Kidney (tissue), 14 donors: ENCODE data around the gene ARMC3. TPM values are rescaled to one million over a fixed set of nuclear protein-coding genes. Genes with fewer than 3 reads are reported as not detected.

Experiments
- DNase-seq, 5 donors: peaks; one replicate each; pipeline ENCODE4 v3.0.0-alpha.2; 2013 to 2020
- FAIRE-seq: peaks from 2 replicates; lab custom pipeline; 2012; peaks lifted over from hg19 to GRCh38; lab: Jason Lieb, UNC
- H3K27ac ChIP-seq, 2 donors: one replicate each; pipeline ENCODE4 v1.7.0; 2013; ENCODE audit warnings: low read depth in 2 of 2, low read length in 2 of 2, inconsistent platforms in 1 of 2
- H3K27me3 ChIP-seq: one replicate; pipeline ENCODE4 v1.7.1; 2013; ENCODE audit warnings: low read length, inconsistent platforms; ENCODE audit not compliant: control insufficient read depth, insufficient read depth
- H3K36me3 ChIP-seq, 3 donors: one replicate each; pipeline versions ENCODE4 v1.7.0 to v1.7.1; 2013; ENCODE audit warnings: low read length in 3 of 3, control low read depth in 1 of 3, inconsistent platforms in 1 of 3; ENCODE audit not compliant: insufficient read depth in 3 of 3, control insufficient read depth in 2 of 3
- H3K4me1 ChIP-seq, 3 donors: one replicate each; pipeline versions ENCODE4 v1.7.0 to v1.7.1; 2013; ENCODE audit warnings: low read length in 3 of 3, inconsistent platforms in 1 of 3, low read depth in 1 of 3; ENCODE audit not compliant: control insufficient read depth in 2 of 3, insufficient read depth in 2 of 3
- H3K4me3 ChIP-seq, 3 donors: one replicate each; pipeline versions ENCODE4 v1.7.0 to v1.8.1; 2013; ENCODE audit warnings: low read length in 3 of 3, control low read depth in 1 of 3, inconsistent platforms in 1 of 3
- H3K9ac ChIP-seq, 3 donors: one replicate each; pipeline versions ENCODE4 v1.7.0 to v1.7.1; 2013; ENCODE audit warnings: low read length in 3 of 3, control low read depth in 1 of 3, inconsistent platforms in 1 of 3
- H3K9me3 ChIP-seq, 3 donors: one replicate each; pipeline versions ENCODE4 v1.7.0 to v1.7.1; 2013; ENCODE audit warnings: low read length in 3 of 3, control low read depth in 1 of 3, inconsistent platforms in 1 of 3; ENCODE audit not compliant: control insufficient read depth in 2 of 3, insufficient read depth in 1 of 3
- intact Hi-C: fragments of 100-400 bp; cut with DNase I; formaldehyde crosslinking; loops from one replicate; pipeline ENCODE4 v1.11.1; 2022
- polyA plus RNA-seq: library from polyadenylated mRNA; stranded (reverse); fragments of 350-450 nt; fragmentation: Illumina TruSeq; extraction: RNeasy Lipid Tissue Mini Kit (QIAGEN cat#74804); gene quantifications from one replicate; pipeline ENCODE4 v1.2.3, GENCODE V29; 2014; ENCODE audit warnings: low read depth, low replicate concordance; ENCODE audit not compliant: insufficient read depth
- total RNA-seq: library from RNA; stranded (reverse); fragmentation: NEBNext Ultra II Directional; extraction: Animal tissue kit (Norgen Biotek cat#: 25700); gene quantifications from one replicate; pipeline ENCODE4 v1.2.1, GENCODE V29; 2021
- TF ChIP-seq, protein P1 (sequence below): IDR thresholded peaks from 3 replicates; pipeline ENCODE4 v1.5.1; 2012; ENCODE audit warnings: mild to moderate bottlenecking, moderate library complexity, borderline replicate concordance; ENCODE audit not compliant: insufficient read depth; ENCODE audit errors: extremely low read depth
- donor health status: control.
- donor health status: control.
- donor health status: control.
- donor health status: control.
- donor health status: control.
- donor health status: DM: yes; HTN: yes; CAD: no.
- donor health status: Normal renal cell carcinoma (clear cell type).

ARMC3 gene
- total and polyA plus RNA-seq, 2 donors from 2014 or later = 0.60 to 5.5 TPM

GRCh38 chr10:23051855-23052331, 124.0 kb downstream of the ARMC3 start:
- Histone ChIP-seq H3K27ac (no peak overlapping the region), H3K27me3 (no peaks in the 10 kb centered on the region), H3K4me3 (no peak overlapping the region), H3K4me1 (no peaks in the 10 kb centered on the region), H3K9ac (no peak overlapping the region), H3K9me3 (no peaks in the 10 kb centered on the region), H3K36me3 (no peaks in the 10 kb centered on the region)
- TF ChIP-seq, protein P1, sequence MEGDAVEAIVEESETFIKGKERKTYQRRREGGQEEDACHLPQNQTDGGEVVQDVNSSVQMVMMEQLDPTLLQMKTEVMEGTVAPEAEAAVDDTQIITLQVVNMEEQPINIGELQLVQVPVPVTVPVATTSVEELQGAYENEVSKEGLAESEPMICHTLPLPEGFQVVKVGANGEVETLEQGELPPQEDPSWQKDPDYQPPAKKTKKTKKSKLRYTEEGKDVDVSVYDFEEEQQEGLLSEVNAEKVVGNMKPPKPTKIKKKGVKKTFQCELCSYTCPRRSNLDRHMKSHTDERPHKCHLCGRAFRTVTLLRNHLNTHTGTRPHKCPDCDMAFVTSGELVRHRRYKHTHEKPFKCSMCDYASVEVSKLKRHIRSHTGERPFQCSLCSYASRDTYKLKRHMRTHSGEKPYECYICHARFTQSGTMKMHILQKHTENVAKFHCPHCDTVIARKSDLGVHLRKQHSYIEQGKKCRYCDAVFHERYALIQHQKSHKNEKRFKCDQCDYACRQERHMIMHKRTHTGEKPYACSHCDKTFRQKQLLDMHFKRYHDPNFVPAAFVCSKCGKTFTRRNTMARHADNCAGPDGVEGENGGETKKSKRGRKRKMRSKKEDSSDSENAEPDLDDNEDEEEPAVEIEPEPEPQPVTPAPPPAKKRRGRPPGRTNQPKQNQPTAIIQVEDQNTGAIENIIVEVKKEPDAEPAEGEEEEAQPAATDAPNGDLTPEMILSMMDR = no peak
- DNase-seq (peak in 1 of 5 donors; percentile 52), FAIRE-seq (no peak)
- intact Hi-C loops = no loop called here

GRCh38 chr10:23053036-23053435, 125.2 kb downstream of the ARMC3 start:
- no peaks in the 10 kb centered on the region for H3K4me1 ChIP-seq
- H3K4me3 ChIP-seq = no peak overlapping the region
- H3K9me3 ChIP-seq = no peaks in the 10 kb centered on the region
- no peak overlapping the region for H3K27ac ChIP-seq
- no peaks in the 10 kb centered on the region for H3K36me3 ChIP-seq
- TF ChIP-seq, protein P1 = no peak
- intact Hi-C loops = no loop called here
- H3K27me3 ChIP-seq = no peaks in the 10 kb centered on the region
- H3K9ac ChIP-seq = no peak overlapping the region
- FAIRE-seq (no peak), DNase-seq (peak in 2 of 5 donors; percentile 53 to 79)

GRCh38 chr10:23055424-23056185, 127.8 kb downstream of the ARMC3 start:
- peak overlapping the region in 1 of 3 donors; percentile 35 for H3K9ac ChIP-seq
- no peak overlapping the region for H3K4me3 ChIP-seq
- H3K27ac ChIP-seq = no peak overlapping the region
- H3K36me3 ChIP-seq = no peaks in the 10 kb centered on the region
- DNase-seq (peak in 1 of 5 donors; percentile 54), FAIRE-seq (no peak)
- H3K4me1 ChIP-seq = no peaks in the 10 kb centered on the region
- H3K27me3 ChIP-seq = no peaks in the 10 kb centered on the region
- no peaks in the 10 kb centered on the region for H3K9me3 ChIP-seq
- intact Hi-C loops = no loop called here
- TF ChIP-seq, protein P1 = no peak
